ENCODE measurements around the gene JCHAIN. TPM values are rescaled to one million over a fixed set of nuclear protein-coding genes. Genes with fewer than 3 reads are reported as not detected.

Gene JCHAIN
- total RNA-seq, 2 donors from 2014 or later, result 1.8 to 2.7 TPM

DNA sequence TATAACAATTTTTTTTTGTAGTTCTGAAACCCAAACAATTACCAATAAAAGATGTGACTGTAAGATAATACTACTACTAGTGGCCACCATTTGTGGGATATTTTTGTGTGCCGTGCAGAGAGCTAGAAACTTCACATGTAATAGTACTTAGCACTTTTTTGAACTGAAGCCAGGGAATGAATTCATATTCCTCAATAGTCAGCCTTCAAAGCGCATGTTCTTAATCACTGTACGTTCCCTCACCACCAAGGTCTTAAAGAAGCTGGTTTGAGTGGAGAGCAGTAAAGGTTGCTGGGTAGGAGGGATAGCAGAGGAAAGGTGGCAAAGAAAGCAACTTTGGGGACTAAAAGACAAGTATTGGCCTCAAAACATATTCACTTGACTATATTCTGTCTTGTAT, 45.8 kb upstream of the JCHAIN start:
- DNase-seq (ENCODE audit: low spot score), result no peak
- TF ChIP-seq, protein P1, sequence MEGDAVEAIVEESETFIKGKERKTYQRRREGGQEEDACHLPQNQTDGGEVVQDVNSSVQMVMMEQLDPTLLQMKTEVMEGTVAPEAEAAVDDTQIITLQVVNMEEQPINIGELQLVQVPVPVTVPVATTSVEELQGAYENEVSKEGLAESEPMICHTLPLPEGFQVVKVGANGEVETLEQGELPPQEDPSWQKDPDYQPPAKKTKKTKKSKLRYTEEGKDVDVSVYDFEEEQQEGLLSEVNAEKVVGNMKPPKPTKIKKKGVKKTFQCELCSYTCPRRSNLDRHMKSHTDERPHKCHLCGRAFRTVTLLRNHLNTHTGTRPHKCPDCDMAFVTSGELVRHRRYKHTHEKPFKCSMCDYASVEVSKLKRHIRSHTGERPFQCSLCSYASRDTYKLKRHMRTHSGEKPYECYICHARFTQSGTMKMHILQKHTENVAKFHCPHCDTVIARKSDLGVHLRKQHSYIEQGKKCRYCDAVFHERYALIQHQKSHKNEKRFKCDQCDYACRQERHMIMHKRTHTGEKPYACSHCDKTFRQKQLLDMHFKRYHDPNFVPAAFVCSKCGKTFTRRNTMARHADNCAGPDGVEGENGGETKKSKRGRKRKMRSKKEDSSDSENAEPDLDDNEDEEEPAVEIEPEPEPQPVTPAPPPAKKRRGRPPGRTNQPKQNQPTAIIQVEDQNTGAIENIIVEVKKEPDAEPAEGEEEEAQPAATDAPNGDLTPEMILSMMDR (IDR thresholded peaks at IDR 0.05), result no peak
- H3K27ac ChIP-seq, result no peak overlapping the region
- H3K27me3 ChIP-seq, result no peaks in the 10 kb centered on the region
- no peak overlapping the region for H3K4me3 ChIP-seq
- H3K4me1 ChIP-seq, result peaks cover 0 to 15% of the 10 kb centered on the region in 2 donors
- no peaks in the 10 kb centered on the region for H3K9me3 ChIP-seq
- no peaks in the 10 kb centered on the region for H3K36me3 ChIP-seq

DNA sequence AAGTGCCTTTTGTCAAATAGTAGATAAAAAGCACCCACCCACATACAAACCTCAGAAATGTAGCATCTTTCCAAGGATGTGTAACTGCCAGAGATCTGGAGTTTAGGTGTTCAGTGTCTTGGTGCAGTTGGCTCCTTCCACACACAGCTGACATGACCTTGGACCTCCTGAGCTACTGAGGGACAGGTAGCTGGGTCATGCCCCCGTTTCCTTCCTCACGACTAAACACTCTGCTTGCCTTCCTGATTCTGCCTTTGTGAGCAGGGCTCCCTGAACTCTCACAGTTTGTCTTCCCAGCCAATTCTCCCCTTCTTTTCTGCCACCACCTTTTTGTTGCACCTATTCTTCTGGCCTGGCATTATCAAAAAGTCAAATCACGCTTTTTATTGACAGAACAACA, 45.3 kb upstream of the JCHAIN start:
- Histone ChIP-seq H3K27me3 (no peaks in the 10 kb centered on the region), H3K4me1 (peaks cover 0 to 20% of the 10 kb centered on the region in 2 donors), H3K9me3 (no peaks in the 10 kb centered on the region), H3K4me3 (no peak overlapping the region), H3K36me3 (no peaks in the 10 kb centered on the region), H3K27ac (no peak overlapping the region)
- TF ChIP-seq, protein P1 (IDR thresholded peaks at IDR 0.05), result no peak
- no peak for DNase-seq (ENCODE audit: low spot score)

- H3K27me3 ChIP-seq, result no peaks in the 10 kb centered on the region
- TF ChIP-seq, protein P1 (IDR thresholded peaks at IDR 0.05), result no peak
- peaks cover 0 to 29% of the 10 kb centered on the region in 2 donors for H3K4me1 ChIP-seq
- H3K4me3 ChIP-seq, result no peak overlapping the region
- H3K36me3 ChIP-seq, result no peaks in the 10 kb centered on the region
- no peaks in the 10 kb centered on the region for H3K9me3 ChIP-seq
- no peak overlapping the region for H3K27ac ChIP-seq
- no peak for DNase-seq (ENCODE audit: low spot score)
Measured at GRCh38 chr4:70709611-70710205, 43.4 kb upstream of the JCHAIN start.

- TF ChIP-seq, protein P1 (IDR thresholded peaks at IDR 0.05), result no peak
- no peaks in the 10 kb centered on the region for H3K9me3 ChIP-seq
- DNase-seq (ENCODE audit: low spot score), result no peak
- peak overlapping the region; percentile 95 to 96 for H3K27ac ChIP-seq
- H3K36me3 ChIP-seq, result no peaks in the 10 kb centered on the region
- H3K27me3 ChIP-seq, result no peaks in the 10 kb centered on the region
- peak overlapping the region in 1 of 2 donors; percentile 91 for H3K4me3 ChIP-seq
- H3K4me1 ChIP-seq, result peaks cover 0 to 26% of the 10 kb centered on the region in 2 donors
Measured at GRCh38 chr4:70706516-70706915, 40.2 kb upstream of the JCHAIN start.

DNA sequence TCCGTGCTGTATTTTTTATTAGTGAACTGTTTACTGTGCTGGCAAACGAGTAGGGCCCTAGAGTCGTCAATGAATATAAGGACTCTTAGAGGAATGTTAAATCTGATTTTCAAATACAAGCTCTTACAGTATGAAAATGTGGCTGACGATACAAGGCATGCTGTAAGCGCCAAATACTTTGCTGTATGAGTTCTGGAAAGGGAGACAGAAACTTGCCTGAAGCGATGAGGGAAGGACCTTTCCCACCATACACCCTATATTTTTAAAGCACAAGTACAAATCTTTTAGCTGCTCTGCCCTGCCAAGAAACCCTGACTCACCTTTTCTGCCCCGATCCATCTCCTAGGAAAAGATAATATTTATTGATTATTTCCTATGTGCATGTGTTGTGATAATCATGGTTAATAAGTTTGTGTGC, 39.7 kb upstream of the JCHAIN start:
- Histone ChIP-seq H3K36me3 (no peaks in the 10 kb centered on the region), H3K4me3 (peak overlapping the region; percentile 84 to 91), H3K4me1 (peaks cover 0 to 26% of the 10 kb centered on the region in 2 donors), H3K27ac (peak overlapping the region; percentile 95 to 96), H3K9me3 (no peaks in the 10 kb centered on the region), H3K27me3 (no peaks in the 10 kb centered on the region)
- TF ChIP-seq, protein P1 (IDR thresholded peaks at IDR 0.05), result no peak
- no peak for DNase-seq (ENCODE audit: low spot score)
